Measurements from ENCODE around the gene LXN. TPM values are rescaled to one million over a fixed set of nuclear protein-coding genes. Genes with fewer than 3 reads are reported as not detected.
A peak's percentile ranks its signal among the peaks of the same experiment; 100 is the strongest.
"Not testable (repeated sequence)": the region's sequence is repeated elsewhere in the genome, so short reads cannot be mapped to it uniquely, and the experiment has no call there.

LXN gene
- total RNA-seq: not detected in 2 replicates
- polyA plus RNA-seq (2012): not detected

GRCh38 chr3:158672215-158673176 is at the start of gene LXN:
TSS of gene LXN (minus strand) at chr3:158672648. CDS start at chr3:158672478, 170 bp downstream.
- DNase-seq (ENCODE audit: low read depth): no peak

- no peak for DNase-seq (ENCODE audit: low read depth)
These were observed 49.7 kb upstream of the LXN start for GRCh38 chr3:158722108-158722507.

- peak; percentile 73 for DNase-seq (ENCODE audit: low read depth)
These were observed 46.2 kb upstream of the LXN start for GRCh38 chr3:158718490-158719170.

GRCh38 chr3:158717576-158717975 is 45.1 kb upstream of the LXN start:
- DNase-seq (ENCODE audit: low read depth): no peak

GRCh38 chr3:158713094-158713499 is 40.6 kb upstream of the LXN start:
- no peak for DNase-seq (ENCODE audit: low read depth)

GRCh38 chr3:158712443-158712842 is 40.0 kb upstream of the LXN start:
- no peak for DNase-seq (ENCODE audit: low read depth)

GRCh38 chr3:158711886-158712285 is 39.4 kb upstream of the LXN start:
- DNase-seq (ENCODE audit: low read depth): peak; percentile 49

GRCh38 chr3:158710601-158711000 is 38.2 kb upstream of the LXN start:
- no peak for DNase-seq (ENCODE audit: low read depth)

GRCh38 chr3:158709666-158710083 is 37.2 kb upstream of the LXN start:
- peak; percentile 98 for DNase-seq (ENCODE audit: low read depth)

GRCh38 chr3:158703566-158703965 is 31.1 kb upstream of the LXN start:
- DNase-seq (ENCODE audit: low read depth): no peak

- DNase-seq (ENCODE audit: low read depth): no peak
These were observed 30.5 kb upstream of the LXN start for GRCh38 chr3:158702815-158703481.

GRCh38 chr3:158701420-158702065 is 29.1 kb upstream of the LXN start:
- no peak for DNase-seq (ENCODE audit: low read depth)

GRCh38 chr3:158700559-158700958 is 28.1 kb upstream of the LXN start:
- DNase-seq (ENCODE audit: low read depth): no peak

- DNase-seq (ENCODE audit: low read depth): no peak
These were observed 24.2 kb upstream of the LXN start for GRCh38 chr3:158696618-158697017.

- DNase-seq (ENCODE audit: low read depth): not testable (repeated sequence)
These were observed 21.5 kb upstream of the LXN start for GRCh38 chr3:158693866-158694456.

- no peak for DNase-seq (ENCODE audit: low read depth)
These were observed 12.7 kb upstream of the LXN start for GRCh38 chr3:158685159-158685558.

GRCh38 chr3:158683230-158683962 is 10.9 kb upstream of the LXN start:
- DNase-seq (ENCODE audit: low read depth): peak; percentile 17

GRCh38 chr3:158680861-158681260 is 8.4 kb upstream of the LXN start:
- no peak for DNase-seq (ENCODE audit: low read depth)

GRCh38 chr3:158679547-158680000 is 7.1 kb upstream of the LXN start:
- DNase-seq (ENCODE audit: low read depth): peak; percentile 4

- DNase-seq (ENCODE audit: low read depth): no peak
These were observed 6.2 kb upstream of the LXN start for GRCh38 chr3:158678687-158679086.
